K562 (cell line): Measurements from ENCODE around the gene GMEB2. TPM values are rescaled to one million over a fixed set of nuclear protein-coding genes. Genes with fewer than 3 reads are reported as not detected.

Experiments
- BDP1 ChIP-seq: IDR thresholded peaks from 3 replicates; pipeline ENCODE4 v1.6.1; 2011; ENCODE audit not compliant: insufficient read length, insufficient read depth
- JUN ChIP-seq, 2 experiments: sonication (generic) in 1 of 2; formaldehyde crosslinking in 1 of 2; IDR thresholded peaks; 2 replicates each; pipeline versions ENCODE4 v1.6.1 to v1.8.0; 2012 to 2022; ENCODE audit warnings: borderline replicate concordance in 2 of 2, mild to moderate bottlenecking in 2 of 2, improper control_type of control experiment in 1 of 2, low read depth in 1 of 2, low read length in 1 of 2, missing genetic modification reagents in 1 of 2
- MTA3 ChIP-seq: fragments of 450-650 bp; formaldehyde crosslinking; IDR thresholded peaks from 2 replicates; pipeline ENCODE4 v1.6.1; 2017; ENCODE audit warnings: mild to moderate bottlenecking, borderline replicate concordance
- NCOA2 ChIP-seq, 2 experiments: fragments of 450-650 bp; IDR thresholded peaks; 2 replicates each; pipeline ENCODE4 v1.6.1; 2018; ENCODE audit warnings: mild to moderate bottlenecking in 2 of 2, moderate library complexity in 1 of 2; ENCODE audit not compliant: partially characterized antibody in 2 of 2
- PHTF2 ChIP-seq: fragments of 250-450 bp; sonication (Bioruptor Pico); IDR thresholded peaks from 2 replicates; pipeline ENCODE4 v1.5.0; 2021; ENCODE audit warnings: mild to moderate bottlenecking
- POLR2A ChIP-seq: fragments of 450-650 bp; conservative IDR thresholded peaks from 2 replicates; pipeline ENCODE4 v1.6.1; 2016
- POLR2G ChIP-seq: fragments of 200-400 bp; formaldehyde crosslinking; IDR thresholded peaks from 2 replicates; pipeline ENCODE4 v1.6.1; 2017; ENCODE audit warnings: low read depth, mild to moderate bottlenecking, antibody characterized with exemption, low read length, moderate library complexity
- RAD51 ChIP-seq: fragments of 450-650 bp; IDR thresholded peaks from 2 replicates; pipeline ENCODE4 v1.7.1; 2016; ENCODE audit warnings: low read depth, mild to moderate bottlenecking, borderline replicate concordance
- RBM34 ChIP-seq: fragments of 200-400 bp; formaldehyde crosslinking; IDR thresholded peaks from 2 replicates; pipeline ENCODE4 v1.6.1; 2018; ENCODE audit warnings: low read length, borderline replicate concordance; ENCODE audit not compliant: insufficient read depth
- SMAD2 ChIP-seq: fragments of 150-350 bp; IDR thresholded peaks from 2 replicates; pipeline ENCODE4 v1.6.1; 2014; ENCODE audit warnings: low read depth, mild to moderate bottlenecking, low read length
- TCF7 ChIP-seq: sonication (generic); IDR thresholded peaks from 2 replicates; pipeline ENCODE4 v1.6.1; 2016; ENCODE audit warnings: antibody characterized with exemption, borderline replicate concordance
- YY1 ChIP-seq, 3 experiments: IDR thresholded peaks; 2 replicates each; pipeline ENCODE4 v1.6.1; 2011; ENCODE audit warnings: low read length in 2 of 3, mild to moderate bottlenecking in 2 of 3, moderate library complexity in 2 of 3, borderline replicate concordance in 1 of 3, control low read depth in 1 of 3, low read depth in 1 of 3; ENCODE audit not compliant: insufficient read depth in 3 of 3, insufficient replicate concordance in 2 of 3, control insufficient read depth in 1 of 3, insufficient read length in 1 of 3; ENCODE audit errors: extremely low read depth in 1 of 3
- ZBTB1 ChIP-seq: sonication (generic); formaldehyde crosslinking; IDR thresholded peaks from 2 replicates; pipeline ENCODE4 v1.8.1; 2023; ENCODE audit warnings: missing genetic modification reagents, low read depth, mild to moderate bottlenecking, borderline replicate concordance
- ZNF140 ChIP-seq: fragments of 250-450 bp; sonication (Bioruptor Pico); IDR thresholded peaks from 2 replicates; pipeline ENCODE4 v1.8.0; 2021; ENCODE audit warnings: moderate library complexity, mild to moderate bottlenecking, inconsistent platforms
- ZNF239 ChIP-seq: fragments of 250-450 bp; sonication (Bioruptor Pico); IDR thresholded peaks from 2 replicates; pipeline ENCODE4 v1.4.0; 2020; ENCODE audit warnings: mild to moderate bottlenecking
- ZNF696 ChIP-seq: fragments of 250-450 bp; sonication (Bioruptor Pico); conservative IDR thresholded peaks from 2 replicates; pipeline ENCODE4 v1.4.0; 2020; ENCODE audit warnings: mild to moderate bottlenecking, moderate library complexity
- polyA plus RNA-seq, 8 experiments: library from polyadenylated mRNA; depleted of rRNA in 4 of 8; stranded (reverse) in 5 of 8; unstranded in 3 of 8; fragments of >200 nt; fragmentation: Nextera tagmentation in 2 of 8; fragmentation: Illumina TruSeq in 1 of 8; extraction: Ambion mirVana in 2 of 8; extraction: Trizol in 1 of 8; gene quantifications; 2 replicates each; pipeline versions ENCODE4 v1.2.1 to v1.2.3, GENCODE V29; 2011 to 2014; ENCODE audit warnings: inconsistent platforms in 1 of 8, missing spikeins in 1 of 8
- total RNA-seq, 7 experiments: library from RNA; depleted of rRNA in 6 of 7; stranded (reverse); fragments of >200 nt in 6 of 7; fragmentation: Illumina TruSeq in 2 of 7; extraction: Trizol in 2 of 7; gene quantifications; 2 replicates each; pipeline versions ENCODE4 v1.2.1 to v1.2.3, GENCODE V29; 2011 to 2021; ENCODE audit warnings: low replicate concordance in 1 of 7
- TF ChIP-seq, protein P1 (sequence below): fragments of 450-650 bp; IDR thresholded peaks from 2 replicates; pipeline ENCODE4 v1.7.1; 2018; ENCODE audit warnings: mild to moderate bottlenecking, low read depth; ENCODE audit not compliant: partially characterized antibody
- TF ChIP-seq, protein P2 (sequence below), 2 experiments: fragments of 450-650 bp in 1 of 2; IDR thresholded peaks; 2 replicates each; pipeline ENCODE4 v1.6.1; 2011 to 2017; ENCODE audit warnings: low read depth in 2 of 2, antibody characterized with exemption in 1 of 2, borderline replicate concordance in 1 of 2, low read length in 1 of 2, mild to moderate bottlenecking in 1 of 2, mixed read lengths in 1 of 2; ENCODE audit not compliant: control insufficient read depth in 1 of 2
- TF ChIP-seq, protein P3 (sequence below): sonication (generic); formaldehyde crosslinking; IDR thresholded peaks from 2 replicates; pipeline ENCODE4 v1.8.0; 2022; ENCODE audit warnings: missing genetic modification reagents, mild to moderate bottlenecking, moderate library complexity, borderline replicate concordance

Gene GMEB2
- total and polyA plus RNA-seq, 9 of the 15 experiments (the other 6 are each of a cell fraction or from before 2014, with no cell fraction given), result 0.03 to 13.9 (median 6.3) TPM

DNA sequence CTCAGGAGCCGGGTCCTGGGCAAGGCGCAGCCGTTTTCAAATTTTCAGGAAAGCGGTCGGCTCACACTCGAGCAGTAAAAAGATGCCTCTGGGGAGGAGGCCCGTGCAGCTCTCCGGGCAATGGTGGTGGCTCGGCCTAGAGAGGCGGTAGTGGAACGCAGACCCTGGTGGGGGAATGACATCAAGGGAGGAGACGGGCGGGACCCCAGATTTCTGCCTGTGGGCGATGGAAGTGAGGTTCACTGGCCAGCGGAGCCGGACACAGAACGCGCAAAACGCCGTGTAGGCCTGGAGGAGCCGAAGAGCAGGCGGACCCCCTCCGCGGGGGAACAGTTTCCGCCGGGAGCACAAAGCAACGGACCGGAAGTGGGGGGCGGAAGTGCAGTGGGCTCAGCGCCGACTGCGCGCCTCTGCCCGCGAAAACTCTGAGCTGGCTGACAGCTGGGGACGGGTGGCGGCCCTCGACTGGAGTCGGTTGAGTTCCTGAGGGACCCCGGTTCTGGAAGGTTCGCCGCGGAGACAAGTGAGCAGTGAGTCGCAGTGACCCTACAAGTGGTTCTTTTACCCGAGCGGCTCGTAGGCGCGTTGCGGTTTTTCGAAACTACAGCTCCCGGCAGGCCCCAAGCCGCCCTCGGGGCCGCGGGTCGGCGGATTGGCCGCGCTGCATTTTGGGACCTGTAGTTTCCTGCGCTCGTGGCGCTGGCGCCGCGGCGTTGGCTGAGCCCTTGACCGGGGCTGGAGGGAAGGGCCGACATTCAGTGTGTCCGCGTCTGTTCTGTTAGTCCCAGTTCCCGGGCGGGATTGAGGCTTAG, 31.2 kb upstream of the GMEB2 start, which contains the start of gene RTEL1 (continued):
- TF ChIP-seq PHTF2 (CRISPR knock-in tag) (no peak), ZNF696 (CRISPR knock-in tag) (no peak), MTA3 (peak; percentile 54), YY1 (IDR thresholded peaks at IDR 0.05; ENCODE audit: borderline replicate concordance in 1 of 3, control insufficient read depth in 1 of 3, extremely low read depth in 1 of 3, insufficient read depth in 3 of 3, insufficient read length in 1 of 3, insufficient replicate concordance in 2 of 3, low read depth in 1 of 3, low read length in 2 of 3) (peak in 2 of 3 experiments; percentile 53 to 73), ZBTB1 (CRISPR knock-in tag) (no peak), POLR2G (peak; percentile 82; the same call in 1 of the 2 replicates), TCF7 (no peak), NCOA2 (IDR thresholded peaks at IDR 0.05; ENCODE audit: partially characterized antibody in 2 of 2) (no peak), ZNF140 (CRISPR knock-in tag) (no peak), JUN (IDR thresholded peaks at IDR 0.05; ENCODE audit: borderline replicate concordance, low read depth, low read length) (0 out of 2 replicates have a peak, but pooled peaks have one; percentile 33), JUN (CRISPR knock-in tag; IDR thresholded peaks at IDR 0.05; ENCODE audit: borderline replicate concordance) (no peak; the same call in 1 of the 2 replicates), RAD51 (no peak; the same call in 1 of the 2 replicates), POLR2A (peak; percentile 83), RBM34 (no peak), BDP1 (no peak), ZNF239 (CRISPR knock-in tag) (no peak), SMAD2 (no peak)
- TF ChIP-seq, protein P1, sequence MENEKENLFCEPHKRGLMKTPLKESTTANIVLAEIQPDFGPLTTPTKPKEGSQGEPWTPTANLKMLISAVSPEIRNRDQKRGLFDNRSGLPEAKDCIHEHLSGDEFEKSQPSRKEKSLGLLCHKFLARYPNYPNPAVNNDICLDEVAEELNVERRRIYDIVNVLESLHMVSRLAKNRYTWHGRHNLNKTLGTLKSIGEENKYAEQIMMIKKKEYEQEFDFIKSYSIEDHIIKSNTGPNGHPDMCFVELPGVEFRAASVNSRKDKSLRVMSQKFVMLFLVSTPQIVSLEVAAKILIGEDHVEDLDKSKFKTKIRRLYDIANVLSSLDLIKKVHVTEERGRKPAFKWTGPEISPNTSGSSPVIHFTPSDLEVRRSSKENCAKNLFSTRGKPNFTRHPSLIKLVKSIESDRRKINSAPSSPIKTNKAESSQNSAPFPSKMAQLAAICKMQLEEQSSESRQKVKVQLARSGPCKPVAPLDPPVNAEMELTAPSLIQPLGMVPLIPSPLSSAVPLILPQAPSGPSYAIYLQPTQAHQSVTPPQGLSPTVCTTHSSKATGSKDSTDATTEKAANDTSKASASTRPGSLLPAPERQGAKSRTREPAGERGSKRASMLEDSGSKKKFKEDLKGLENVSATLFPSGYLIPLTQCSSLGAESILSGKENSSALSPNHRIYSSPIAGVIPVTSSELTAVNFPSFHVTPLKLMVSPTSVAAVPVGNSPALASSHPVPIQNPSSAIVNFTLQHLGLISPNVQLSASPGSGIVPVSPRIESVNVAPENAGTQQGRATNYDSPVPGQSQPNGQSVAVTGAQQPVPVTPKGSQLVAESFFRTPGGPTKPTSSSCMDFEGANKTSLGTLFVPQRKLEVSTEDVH, result peak; percentile 93
- TF ChIP-seq, protein P2, sequence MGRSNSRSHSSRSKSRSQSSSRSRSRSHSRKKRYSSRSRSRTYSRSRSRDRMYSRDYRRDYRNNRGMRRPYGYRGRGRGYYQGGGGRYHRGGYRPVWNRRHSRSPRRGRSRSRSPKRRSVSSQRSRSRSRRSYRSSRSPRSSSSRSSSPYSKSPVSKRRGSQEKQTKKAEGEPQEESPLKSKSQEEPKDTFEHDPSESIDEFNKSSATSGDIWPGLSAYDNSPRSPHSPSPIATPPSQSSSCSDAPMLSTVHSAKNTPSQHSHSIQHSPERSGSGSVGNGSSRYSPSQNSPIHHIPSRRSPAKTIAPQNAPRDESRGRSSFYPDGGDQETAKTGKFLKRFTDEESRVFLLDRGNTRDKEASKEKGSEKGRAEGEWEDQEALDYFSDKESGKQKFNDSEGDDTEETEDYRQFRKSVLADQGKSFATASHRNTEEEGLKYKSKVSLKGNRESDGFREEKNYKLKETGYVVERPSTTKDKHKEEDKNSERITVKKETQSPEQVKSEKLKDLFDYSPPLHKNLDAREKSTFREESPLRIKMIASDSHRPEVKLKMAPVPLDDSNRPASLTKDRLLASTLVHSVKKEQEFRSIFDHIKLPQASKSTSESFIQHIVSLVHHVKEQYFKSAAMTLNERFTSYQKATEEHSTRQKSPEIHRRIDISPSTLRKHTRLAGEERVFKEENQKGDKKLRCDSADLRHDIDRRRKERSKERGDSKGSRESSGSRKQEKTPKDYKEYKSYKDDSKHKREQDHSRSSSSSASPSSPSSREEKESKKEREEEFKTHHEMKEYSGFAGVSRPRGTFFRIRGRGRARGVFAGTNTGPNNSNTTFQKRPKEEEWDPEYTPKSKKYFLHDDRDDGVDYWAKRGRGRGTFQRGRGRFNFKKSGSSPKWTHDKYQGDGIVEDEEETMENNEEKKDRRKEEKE (IDR thresholded peaks at IDR 0.05; ENCODE audit: borderline replicate concordance in 1 of 2, control insufficient read depth in 1 of 2, low read depth in 2 of 2, low read length in 1 of 2), result peak in 1 of 2 experiments; percentile 87; a peak in 1 of 4 replicates
- TF ChIP-seq, protein P3, sequence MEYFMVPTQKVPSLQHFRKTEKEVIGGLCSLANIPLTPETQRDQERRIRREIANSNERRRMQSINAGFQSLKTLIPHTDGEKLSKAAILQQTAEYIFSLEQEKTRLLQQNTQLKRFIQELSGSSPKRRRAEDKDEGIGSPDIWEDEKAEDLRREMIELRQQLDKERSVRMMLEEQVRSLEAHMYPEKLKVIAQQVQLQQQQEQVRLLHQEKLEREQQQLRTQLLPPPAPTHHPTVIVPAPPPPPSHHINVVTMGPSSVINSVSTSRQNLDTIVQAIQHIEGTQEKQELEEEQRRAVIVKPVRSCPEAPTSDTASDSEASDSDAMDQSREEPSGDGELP (CRISPR knock-in tag), result peak; percentile 91; the same call in 1 of the 2 replicates
